GM19455 (cell line): ENCODE results near the gene DNAJC18.

Experiments used
- ATAC-seq: cut with Tn5 transposase; IDR thresholded peaks from one replicate; pipeline ENCODE4 v1.9.1; 2021; ENCODE audit not compliant: unreplicated experiment

The DNAJC18 gene

DNA sequence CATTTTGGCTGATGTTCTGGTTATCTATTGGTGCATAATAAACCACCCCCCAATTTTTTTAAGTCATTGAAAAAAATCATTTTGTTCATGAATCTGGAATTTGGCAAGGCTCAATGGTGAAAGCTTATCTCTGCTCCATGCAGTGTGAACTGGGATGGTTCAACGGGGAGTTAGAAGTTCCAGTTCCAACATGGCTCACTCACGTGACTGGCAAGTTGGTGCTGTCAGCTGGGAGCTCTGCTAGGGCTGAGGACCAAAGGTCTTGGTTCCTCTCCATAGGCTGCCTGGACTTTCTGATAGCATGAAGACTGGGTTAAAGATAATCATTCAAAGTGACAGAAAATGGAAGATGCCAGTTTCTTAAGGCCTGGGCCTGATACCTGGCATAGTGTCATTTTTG is 32.4 kb downstream of the DNAJC18 start:
- no peak for ATAC-seq

DNA sequence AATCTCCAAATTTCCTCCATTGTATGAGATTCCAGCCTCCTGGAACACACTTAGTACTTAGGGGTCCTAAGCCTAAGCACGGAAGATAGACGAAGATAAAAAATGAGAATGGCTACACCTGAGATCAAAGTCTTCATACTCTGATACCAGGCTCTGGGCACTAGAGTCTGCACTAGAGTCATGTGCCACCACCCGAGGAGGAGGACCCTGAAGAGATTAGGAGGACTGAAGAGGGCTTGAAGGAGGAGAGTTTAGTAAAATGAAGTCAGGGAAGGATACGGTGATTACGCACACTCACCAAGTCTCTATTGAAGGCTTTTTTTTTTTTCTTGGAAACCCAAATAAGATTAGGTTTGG is 34.9 kb downstream of the DNAJC18 start:
- no peak for ATAC-seq

DNA sequence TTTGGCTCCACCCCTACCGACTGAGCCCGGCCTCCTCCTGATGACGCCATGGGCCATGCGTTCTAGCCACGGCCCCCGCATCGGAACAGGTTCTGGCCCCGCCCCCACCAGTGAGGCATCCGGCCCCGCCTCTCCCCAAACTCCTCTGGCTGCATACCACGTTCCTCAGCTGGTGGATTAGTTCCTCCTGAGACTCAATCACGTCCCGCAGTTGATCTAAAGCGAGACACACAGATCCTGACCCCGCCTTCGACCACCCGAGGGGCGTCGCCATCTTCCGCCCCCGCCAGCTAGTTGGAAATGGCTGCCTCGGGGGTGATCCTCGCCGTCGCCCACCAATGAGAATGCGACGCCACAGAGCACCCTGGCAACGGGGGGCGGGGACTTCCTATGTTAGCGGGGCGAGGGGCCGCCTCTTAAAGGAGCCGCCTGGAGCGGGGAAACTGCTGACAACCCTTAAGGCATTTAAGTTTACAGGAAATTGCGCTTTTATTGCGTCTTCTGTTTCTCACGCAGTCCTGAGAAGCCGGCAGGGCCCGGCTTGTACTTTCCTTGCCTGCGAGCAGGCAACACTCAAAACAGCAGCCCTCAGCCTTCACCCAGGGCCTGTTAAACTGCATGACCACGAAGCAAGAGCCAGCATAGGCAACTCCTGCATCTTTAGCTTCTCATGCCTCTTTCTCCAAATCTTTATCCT is 35.4 kb downstream of the DNAJC18 start, which contains the start of gene SPATA24:
SPATA24 (minus strand) TSS at position 303 of the 697 bp plus-strand sequence; CDS start at position 274, 29 bp downstream.
- peak; percentile 79 for ATAC-seq

DNA sequence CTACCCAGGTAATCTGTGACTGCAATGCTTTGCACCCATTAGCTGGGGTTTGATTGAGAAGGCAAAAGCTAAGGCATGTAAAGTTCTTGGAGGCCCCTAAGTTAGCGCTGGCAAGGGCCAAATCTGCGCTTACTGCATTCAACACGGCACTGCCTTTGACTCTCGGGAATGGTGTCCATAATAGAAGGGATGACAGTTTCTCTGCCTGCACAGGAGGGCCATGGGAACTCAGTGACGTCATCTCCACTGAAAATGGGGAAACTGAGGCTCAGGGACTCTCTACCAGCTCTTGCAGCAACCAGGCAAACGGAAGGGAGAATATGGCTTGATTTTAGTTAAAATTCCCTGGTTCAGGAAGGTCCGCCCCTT is 35.9 kb downstream of the DNAJC18 start:
- no peak for ATAC-seq

DNA sequence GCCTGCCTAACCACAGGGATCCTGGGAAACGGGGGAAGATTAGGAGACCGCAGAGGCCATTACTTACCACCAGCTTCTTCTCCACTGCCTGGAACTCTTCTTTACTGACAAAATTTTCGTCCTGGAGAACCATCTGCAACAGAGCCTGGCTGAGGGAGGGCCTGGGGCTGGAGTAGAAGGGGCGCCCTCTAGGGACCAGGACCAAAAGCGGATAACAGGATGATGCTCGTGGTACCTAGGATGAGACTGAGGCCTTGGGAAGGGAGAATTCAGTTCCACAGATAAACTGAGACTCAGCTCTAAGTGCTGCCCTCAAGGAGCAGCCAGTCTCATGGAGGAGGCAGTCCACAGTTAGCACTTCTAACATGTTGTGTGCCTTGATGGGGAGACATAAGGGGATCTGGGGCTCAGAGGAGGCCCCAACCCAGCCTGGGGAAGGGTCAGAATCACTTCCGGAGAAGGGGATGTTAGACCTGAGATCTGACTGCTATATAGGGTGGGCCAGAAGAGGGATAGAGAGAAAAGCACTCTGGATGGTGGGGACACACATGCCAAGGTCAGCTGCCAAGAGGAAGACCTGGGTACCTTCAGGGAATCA is 36.7 kb downstream of the DNAJC18 start:
- no peak for ATAC-seq

DNA sequence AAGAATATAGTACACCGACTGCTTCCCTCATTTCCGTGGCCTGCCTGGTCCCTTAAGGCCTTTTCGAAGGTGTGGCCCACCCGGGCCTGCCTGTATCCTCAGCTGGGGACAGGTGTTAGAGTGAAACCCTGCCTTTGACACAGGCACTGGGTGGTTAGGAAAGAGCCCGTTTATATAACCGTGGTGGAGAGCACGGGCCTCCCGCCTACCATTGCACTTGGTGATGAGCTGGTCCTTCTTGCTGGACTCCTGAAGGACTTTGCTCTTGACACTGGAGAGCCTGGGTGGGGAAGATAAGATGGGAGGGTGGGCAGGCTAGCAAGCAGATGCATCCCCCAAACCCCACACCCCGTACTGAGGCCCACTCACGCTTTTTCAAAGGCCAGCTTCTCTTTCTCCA is 37.8 kb downstream of the DNAJC18 start:
- no peak for ATAC-seq

DNA sequence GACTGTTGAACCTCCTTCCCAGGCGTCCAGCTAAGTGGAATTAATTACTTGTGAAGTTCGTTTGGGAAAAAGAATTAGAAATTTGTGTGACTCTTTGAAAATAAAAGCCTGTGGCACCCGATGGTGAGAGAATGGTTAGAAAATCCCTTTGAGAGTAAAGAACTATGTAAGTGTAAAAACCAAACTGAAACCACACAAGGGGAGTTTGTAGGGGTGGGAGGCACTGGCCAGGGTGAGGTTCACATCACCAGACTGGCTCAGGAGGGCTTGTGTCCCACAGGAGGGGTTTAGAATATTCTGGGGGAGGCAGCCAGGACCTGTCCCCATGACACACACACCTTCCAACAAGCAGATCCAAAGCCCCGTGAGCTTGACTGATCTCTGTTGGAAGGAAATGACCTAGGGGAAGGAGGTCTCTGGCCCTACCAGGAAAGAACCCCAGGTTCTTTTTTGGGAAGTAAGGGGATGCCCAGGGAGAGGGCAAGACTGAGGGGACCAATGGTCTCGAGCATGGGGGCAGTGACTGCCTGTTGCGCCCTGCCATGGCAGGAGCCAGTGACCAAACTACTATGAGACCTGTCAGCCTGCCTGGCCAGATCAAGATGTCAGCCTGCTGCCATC is 39.7 kb downstream of the DNAJC18 start:
- no peak for ATAC-seq

DNA sequence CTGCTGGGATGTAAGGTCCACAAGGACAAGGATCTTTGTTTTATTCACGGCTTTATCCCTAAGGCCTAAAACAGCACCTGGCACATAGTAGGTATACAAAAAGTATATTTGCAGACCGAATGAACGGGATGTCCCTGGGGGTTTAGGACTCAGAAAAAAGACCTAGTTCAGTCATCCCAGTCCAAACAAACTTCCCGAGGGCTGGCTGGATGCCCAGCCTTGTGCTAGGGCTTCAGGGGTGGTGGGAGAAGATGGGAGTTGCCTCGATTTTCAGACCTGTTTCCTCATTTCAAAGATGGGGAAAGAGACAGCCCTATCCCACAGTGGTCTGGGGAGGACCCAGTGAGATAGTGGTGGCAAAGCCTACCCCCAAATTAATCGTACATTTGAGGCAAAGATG is 41.4 kb downstream of the DNAJC18 start:
- ATAC-seq, result no peak

DNA sequence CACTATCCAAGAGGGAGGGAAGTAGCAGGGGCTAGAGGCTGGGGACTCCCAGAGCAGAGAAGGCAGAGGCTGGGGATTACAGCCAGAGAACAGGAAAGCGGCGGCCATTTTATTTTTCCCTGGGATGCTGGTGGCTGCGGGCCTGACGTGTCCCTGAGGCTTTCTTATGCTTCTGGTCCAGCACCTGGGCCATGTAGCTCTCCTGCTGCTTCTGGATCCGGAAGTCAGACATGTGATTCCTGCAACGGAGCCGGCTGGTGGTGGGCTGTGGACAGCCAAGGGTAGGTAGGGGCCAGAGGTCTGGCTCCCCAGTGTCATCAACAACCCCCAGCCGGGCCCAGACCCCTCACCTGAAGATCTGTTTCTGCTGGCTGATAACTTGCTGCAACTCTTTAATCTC is 42.6 kb downstream of the DNAJC18 start:
- no peak for ATAC-seq

DNA sequence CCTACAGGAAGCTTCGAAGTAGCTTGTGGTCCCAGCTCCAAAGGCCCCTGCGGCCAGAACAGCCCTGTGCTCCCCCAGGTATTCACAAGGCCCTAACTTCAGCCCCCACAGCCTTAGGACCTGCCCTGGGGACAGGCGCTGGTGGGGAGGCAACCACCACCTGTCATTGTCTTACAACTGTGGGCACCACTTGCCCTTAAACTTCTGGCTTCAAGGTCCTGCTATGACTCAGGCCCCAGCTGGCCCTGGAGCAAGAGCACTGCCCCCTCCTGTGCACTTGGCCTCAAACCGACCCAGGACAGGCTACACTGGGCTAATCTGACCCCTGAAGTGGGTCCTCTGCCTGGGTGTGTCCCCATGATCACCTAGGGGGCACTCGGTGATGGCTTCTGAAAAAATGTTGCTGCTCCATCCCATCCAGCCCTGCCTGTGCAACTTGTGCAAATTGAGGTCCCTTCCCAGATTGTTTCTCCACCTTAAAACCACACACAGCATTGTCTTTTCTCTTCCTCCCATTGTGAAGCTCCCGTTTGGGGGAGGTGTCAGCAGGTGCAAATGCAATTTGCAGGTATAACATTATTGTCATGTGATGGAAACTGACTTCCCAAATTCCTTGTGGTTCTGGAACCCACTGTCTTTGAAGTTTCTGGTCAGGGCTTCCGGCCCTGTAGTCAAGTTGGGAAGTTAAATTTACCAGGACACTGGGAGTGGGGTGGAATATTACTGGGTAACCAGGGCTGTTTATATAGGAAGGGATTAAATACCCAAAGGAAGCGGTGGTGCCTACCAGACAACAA is 43.3 kb downstream of the DNAJC18 start:
- ATAC-seq, result no peak

DNA sequence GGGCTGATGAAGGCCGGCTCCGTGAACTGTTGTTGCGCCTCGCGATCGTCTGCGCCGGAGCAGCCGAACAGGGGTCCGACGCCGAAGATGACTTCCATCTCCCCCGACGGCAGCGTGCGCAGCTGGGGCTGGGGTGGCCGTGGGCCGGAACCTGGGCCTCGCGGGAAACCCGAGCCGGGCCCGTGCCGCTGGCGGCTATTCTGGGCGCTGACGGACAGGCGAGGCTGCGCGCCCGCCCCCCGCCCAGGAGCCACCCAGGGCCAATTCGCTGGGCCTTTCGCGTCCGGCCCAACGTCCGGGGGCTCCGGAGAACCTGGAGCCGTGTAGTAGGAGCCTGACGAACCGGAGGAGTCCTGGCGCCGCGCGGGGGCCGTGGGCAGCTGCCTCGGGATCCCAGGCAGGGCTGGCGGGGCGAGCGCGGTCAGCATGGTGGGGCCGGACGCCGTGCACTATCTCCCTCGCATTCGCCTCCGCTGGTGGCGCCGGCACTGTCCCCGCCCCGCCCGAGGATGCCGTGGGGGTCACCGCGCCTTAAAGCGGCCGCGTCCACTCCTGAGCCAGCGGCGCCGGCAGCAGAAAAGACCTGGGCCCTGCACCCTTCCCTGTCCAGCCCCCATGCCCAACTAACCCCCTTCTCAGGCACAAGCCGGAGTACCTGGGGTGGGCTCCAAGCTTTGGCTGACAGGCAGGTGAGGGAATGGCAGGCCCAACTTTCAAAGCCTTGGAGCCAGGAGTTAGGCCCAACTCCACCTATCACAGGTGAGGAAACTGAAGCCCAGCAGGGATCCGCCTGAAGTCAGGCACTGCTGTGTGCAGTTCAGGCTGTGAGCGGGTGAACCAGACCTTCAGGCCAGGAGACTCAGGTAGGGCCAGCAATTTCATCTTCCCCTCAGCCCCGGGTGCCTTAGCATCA is 44.4 kb downstream of the DNAJC18 start, which contains the start of gene PROB1:
PROB1 (minus strand) TSS at position 451 of the 913 bp plus-strand sequence; CDS start at position 428, 23 bp downstream.
- no peak for ATAC-seq

DNA sequence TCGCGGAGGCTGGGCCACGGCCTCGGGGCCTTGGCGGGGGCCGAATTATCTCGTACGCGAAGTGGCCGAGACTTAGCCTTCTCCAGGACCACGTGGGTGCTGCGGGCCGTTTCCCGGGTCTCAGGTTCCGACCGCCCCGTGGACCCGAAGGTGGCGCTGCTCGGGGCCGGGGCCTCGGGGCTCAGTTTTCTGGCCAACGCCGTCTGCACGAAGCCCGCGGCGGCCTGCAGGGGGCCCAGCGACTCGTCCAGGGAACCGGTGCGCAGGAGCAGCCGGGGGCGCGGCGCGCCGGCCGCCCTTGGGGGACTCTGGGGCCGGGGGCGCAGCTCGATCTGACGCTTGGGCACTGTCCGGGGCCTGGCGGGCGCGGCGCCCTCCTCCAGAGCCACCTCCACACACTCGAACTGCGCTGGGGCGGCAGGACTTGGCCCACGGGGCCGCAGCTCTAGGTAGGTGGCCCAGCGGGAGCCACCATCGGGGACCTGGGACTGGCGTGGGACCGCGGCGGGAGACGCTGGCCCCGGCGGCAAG is 45.1 kb downstream of the DNAJC18 start:
- ATAC-seq, result no peak

DNA sequence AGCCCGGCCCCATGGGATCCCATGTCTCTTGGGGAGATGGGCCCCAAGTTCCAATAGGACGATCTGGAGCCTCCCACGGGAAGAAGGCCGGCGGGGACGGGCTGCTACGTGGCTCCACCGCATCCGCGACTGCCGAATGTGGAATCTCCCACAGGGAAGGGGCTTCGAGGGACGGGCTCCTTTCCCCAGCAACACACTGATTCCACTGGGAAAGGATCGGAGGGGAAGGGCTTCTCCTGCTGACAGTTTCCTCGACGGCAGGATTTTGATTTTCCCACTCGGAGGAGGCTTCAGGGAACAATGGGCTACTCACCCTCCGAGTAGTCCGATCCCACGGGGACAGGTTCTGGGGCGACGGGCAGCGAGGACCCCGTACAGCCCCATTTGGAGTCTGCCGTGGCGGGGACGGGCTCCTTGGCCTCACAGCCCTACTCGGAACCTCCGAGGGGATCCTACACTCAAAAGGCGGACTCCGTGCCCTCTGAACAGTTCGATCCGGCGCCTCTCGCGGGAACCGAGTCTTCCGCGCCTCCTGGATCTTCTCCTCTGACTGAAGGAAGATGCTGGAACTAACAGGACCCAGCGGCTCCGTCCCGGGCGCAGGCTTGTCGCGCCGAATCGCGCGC is 45.7 kb downstream of the DNAJC18 start:
- no peak for ATAC-seq

DNA sequence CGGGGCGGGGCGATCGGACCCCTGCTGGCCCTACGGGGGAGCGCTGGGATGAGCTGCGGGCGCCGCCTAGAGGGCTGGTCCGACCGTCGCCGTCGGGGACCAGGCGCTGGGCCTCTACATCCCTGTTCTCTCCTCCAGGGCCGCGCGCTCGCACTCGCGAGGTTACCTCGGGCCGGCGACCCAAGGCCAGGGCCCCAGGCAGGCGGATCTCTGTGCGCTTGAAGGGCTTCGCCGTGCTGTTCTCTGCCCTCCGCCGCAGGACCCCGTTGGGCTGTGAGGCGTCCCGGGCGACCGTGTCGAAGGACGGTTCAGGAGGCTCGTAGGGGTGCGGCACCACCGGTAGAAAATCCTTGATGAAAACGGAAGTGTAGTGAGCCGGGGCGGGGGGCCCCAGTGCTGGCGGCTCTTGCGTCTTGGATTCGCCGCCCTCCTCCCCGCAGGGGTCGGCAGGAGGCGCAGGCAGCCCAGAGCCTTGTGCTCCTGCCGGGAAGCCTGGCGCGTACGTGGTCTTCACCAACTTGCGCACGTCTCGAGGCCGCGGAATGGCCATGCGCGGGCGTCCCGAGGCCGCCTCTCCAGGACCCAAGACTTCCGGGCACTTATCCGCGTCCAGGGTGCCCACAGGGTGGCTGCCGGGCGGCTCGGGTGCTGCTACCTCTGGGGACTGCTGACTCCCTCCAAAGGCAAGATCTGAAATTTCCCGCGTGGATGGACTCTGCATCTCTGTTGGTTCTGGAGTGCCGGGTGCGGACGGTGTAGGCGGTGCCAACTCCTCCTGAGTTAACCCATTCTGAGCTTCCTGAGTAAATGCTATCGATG is 46.4 kb downstream of the DNAJC18 start:
- peak; percentile 53 for ATAC-seq

DNA sequence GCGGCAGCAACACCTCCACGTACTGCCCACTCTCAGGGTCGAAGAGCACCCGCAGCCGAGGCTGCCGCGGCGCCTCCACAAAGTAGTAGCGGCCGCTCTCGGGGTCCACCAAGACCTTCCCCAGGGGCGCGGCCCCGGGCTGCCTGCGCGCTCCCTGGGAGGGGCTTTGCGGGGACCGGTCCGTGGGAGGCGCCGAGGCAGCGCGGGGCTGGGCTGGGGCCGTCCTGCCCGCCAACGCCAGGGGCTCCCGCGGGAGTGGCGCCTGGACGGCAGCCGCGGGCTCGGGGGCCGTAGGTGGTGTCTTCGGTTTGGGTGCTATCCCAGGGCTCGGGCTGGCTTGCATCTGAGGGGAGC is 47.0 kb downstream of the DNAJC18 start:
- no peak for ATAC-seq

DNA sequence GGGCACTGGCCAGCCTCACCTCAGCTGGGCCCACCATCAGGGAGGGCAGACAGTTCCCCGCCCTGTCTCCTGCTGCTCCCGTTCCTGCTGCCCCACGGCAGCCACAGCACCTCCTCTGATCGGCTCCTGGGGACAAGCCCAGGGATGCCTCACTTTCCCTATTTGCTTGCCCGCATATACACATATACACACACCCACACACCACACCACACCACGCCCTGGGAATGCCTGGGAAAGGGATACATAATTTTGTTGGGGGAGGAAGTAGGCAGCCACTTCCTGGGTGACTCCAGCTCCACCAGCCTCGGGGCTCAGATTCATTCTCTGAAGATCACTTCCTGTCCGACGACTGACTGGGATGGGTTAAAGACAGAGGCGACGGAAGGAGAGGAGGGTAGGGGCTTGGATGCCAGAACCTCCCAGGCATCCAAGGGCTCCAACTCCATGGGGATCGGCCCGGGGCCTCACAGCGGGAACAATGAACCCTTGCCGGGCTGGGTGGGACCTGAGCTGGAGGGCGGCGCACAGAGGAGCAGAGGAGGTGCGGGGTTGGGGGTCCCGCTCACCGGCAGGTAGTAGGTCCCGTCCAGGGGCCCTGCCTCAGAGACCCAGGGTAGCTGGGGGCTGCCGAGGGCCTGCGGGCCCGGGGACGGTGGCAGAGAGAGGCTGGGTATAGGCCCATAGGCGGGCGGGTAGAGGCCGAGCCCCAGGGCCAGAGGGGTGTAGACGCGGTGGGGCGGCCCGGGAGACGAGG is 47.6 kb downstream of the DNAJC18 start:
- no peak for ATAC-seq

DNA sequence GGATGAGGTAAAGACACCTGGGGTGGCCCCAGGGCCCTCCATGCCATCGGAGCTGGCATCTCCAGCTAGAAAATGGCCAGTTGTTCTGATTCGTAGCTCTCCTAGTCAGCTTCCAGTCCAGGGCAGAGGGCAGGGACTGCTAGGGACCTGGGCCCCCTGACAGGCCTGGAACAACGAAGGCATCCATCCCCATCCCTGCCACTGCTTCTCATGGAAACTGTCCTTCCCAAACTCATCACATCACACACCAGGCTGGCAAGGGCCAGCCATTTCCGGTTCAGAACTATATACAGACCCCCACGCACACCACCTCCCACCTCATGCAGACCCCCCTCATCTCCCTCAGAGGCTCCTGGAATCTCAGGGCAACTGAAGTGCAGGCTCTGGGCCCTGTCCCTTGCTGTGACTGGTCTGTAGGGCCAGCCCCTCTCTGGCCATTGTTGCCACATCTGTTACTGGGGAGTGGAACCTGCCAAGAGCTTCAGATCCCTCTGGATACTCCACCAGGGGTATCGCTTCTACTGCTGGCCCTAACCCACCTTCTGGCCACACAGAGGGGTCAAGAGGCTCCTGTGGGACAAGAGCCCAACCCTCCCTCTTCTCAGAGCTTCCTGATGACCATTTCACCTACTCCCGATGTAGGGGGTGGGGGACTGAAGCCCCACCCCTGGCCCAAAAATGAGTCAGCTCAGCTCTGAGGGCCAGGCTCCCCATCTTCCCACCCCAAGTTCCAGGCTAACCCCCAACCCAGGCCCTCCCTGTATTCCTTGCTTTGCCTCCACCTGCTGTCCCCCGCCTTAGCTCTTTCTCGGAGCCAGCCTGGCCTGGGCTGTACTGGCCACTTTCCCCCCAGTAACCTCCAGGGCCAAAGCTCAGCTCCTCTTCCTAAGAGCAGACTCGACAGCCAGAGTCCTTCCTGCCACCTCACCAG is 48.4 kb downstream of the DNAJC18 start:
- no peak for ATAC-seq
